22Rv1 (cell line): Measurements from ENCODE around the gene ERBB2.

Source experiments
- ZFX ChIP-seq: fragments of 450-650 bp; IDR thresholded peaks from 2 replicates; pipeline ENCODE4 v1.6.1; 2017; ENCODE audit warnings: antibody characterized with exemption, borderline replicate concordance
- TF ChIP-seq, protein P1 (sequence below): fragments of 450-650 bp; IDR thresholded peaks from 2 replicates; pipeline ENCODE4 v1.5.1; 2017; ENCODE audit warnings: mild to moderate bottlenecking

DNA sequence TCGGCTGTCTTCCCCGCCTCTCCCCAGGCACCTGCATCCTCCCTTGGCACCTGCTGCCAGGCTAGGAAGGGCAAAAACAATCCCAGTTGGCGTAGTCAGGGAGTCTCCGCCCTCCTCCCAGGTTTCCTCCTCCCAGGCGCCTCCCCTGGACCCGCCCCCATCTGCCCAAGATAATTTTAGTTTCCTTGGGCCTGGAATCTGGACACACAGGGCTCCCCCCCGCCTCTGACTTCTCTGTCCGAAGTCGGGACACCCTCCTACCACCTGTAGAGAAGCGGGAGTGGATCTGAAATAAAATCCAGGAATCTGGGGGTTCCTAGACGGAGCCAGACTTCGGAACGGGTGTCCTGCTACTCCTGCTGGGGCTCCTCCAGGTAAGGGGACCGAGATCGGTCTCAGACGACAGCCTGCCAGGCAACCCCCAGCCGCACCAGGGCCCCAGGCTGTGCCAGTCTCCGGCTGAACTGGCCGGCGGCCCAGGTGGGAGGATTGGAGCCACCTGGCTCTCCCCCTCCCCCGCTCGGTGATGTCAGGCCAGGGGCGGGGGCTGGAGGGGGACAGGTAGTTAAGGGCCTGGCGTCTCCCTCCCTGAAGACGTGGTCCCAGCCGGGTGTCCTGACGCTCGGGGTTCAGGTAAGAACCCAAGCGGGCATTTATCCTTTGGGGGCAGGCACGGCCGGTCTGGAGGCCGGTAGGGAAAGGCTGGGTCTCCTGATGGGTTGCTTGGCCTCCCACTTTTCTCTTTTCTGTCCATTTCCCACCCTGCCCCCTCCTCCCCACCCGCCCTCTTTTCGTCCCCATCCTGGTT is 38.1 kb downstream of the ERBB2 start, which contains the start of gene GRB7:
- TF ChIP-seq, protein P1, sequence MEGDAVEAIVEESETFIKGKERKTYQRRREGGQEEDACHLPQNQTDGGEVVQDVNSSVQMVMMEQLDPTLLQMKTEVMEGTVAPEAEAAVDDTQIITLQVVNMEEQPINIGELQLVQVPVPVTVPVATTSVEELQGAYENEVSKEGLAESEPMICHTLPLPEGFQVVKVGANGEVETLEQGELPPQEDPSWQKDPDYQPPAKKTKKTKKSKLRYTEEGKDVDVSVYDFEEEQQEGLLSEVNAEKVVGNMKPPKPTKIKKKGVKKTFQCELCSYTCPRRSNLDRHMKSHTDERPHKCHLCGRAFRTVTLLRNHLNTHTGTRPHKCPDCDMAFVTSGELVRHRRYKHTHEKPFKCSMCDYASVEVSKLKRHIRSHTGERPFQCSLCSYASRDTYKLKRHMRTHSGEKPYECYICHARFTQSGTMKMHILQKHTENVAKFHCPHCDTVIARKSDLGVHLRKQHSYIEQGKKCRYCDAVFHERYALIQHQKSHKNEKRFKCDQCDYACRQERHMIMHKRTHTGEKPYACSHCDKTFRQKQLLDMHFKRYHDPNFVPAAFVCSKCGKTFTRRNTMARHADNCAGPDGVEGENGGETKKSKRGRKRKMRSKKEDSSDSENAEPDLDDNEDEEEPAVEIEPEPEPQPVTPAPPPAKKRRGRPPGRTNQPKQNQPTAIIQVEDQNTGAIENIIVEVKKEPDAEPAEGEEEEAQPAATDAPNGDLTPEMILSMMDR = no peak
- TF ChIP-seq ZFX = no peak
